ENCODE results near the gene TMEM106C.

Gene TMEM106C

DNA sequence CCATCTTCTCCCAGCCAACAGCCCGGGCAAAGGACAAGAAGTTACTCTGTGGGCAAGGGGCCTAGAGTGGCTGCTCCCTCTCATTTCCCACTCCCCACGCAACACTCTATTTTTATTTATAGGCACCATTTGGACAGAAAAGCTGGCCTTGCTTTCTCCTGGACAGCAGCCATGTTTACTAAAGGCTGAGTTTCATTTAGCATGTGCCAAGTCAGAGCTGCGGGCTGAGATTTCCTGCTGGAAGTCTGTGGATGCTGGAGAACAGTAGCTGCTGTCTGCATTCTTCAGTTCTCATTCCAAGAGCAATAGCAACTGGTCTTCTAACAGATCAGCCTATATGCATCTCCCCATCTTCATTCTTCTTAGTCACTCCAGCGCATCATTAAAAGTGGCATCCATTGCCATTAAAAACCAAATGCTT, 32.6 kb downstream of the TMEM106C start:
- no peak for DNase-seq (ENCODE audit: low read depth)

DNA sequence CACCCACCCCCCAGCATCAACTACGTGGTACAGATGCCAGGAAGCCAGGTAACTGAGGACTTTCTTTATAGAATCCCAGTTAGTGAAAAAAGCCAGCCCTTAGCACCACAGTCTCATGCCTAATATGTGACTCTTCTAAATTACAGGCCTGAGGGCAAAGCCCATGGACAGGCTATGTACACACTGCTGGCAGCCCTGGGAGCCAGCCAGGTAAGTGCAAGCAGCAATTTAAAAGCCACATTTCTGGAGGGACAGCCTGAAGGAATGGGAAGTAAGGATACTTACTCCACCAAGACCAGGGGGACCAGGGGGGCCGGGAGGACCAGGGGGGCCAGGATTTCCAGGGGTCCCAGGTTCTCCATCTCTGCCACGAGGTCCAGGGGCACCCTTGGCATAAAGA, 33.9 kb downstream of the TMEM106C start:
- no peak for DNase-seq (ENCODE audit: low read depth)

DNA sequence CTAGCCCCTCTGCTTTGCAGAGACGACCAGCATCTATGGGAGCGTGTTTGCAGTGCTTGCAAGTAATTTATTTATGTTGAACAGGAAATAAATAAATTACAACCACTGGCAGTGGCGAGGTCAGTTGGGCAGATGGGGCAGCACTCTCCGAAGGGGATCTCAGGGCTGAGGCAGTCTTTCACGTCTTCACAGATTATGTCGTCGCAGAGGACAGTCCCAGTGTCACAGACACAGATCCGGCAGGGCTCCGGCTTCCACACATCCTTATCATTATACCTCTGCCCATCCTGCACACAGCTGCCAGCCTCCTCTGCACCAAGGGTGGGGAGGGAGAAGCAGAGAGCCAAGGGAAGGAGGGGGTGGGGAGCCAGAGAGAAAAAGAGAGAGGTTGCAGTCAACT, 36.4 kb downstream of the TMEM106C start:
- DNase-seq (ENCODE audit: low read depth) = no peak

DNA sequence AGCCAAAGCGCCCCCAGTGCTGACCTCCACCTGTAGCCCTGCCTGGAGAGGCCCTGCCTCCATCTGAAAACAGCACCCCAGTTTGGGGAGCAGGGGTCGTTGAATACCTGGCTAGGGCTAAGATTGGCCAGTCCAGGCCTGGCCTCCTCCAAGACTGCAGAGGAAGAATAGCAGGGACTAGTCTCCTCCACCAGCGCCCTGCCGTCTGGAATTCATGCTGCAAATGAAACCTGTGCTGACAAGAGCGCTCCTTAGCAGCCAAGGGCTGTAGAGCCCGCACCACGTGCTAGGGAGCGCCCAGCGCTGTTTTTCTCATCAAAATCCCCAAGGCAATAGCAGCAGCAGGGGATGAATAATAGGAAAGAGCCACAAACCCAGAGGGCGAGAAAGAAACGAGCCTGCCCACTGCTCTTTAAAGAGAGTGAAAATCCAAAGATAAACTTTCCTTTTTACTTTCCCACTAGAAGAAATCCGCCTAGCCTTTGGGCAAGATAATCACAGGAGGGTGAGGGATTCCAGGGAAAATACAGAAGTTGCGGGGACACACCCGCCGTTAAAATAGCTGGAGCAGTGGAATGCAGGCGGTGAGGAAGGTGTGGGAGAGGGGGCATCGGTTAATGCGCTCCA, 37.6 kb downstream of the TMEM106C start:
- DNase-seq (ENCODE audit: low read depth) = no peak

GRCh38 chr12:48001505-48002413, 38.4 kb downstream of the TMEM106C start:
- no peak for DNase-seq (ENCODE audit: low read depth)

DNA sequence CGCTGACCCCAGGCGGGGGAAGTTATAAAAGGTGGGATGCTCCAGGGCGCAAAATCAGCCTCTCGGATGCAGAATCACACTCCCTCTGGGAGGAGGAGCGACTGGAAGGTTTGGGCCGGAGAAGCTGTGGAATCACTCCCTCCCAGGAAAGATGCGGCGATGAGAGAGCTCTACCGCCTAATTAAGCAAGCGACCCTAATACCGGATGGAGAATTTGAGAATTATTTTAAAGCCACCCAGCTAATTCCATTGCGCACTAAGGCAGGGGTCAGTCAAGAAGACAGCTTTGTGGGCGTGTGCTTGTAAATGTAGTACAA, 39.0 kb downstream of the TMEM106C start:
- DNase-seq (ENCODE audit: low read depth) = no peak

GRCh38 chr12:48002773-48003218, 39.4 kb downstream of the TMEM106C start:
- DNase-seq (ENCODE audit: low read depth) = no peak

- DNase-seq (ENCODE audit: low read depth) = no peak
These were observed 40.0 kb downstream of the TMEM106C start for GRCh38 chr12:48003226-48004052.

DNA sequence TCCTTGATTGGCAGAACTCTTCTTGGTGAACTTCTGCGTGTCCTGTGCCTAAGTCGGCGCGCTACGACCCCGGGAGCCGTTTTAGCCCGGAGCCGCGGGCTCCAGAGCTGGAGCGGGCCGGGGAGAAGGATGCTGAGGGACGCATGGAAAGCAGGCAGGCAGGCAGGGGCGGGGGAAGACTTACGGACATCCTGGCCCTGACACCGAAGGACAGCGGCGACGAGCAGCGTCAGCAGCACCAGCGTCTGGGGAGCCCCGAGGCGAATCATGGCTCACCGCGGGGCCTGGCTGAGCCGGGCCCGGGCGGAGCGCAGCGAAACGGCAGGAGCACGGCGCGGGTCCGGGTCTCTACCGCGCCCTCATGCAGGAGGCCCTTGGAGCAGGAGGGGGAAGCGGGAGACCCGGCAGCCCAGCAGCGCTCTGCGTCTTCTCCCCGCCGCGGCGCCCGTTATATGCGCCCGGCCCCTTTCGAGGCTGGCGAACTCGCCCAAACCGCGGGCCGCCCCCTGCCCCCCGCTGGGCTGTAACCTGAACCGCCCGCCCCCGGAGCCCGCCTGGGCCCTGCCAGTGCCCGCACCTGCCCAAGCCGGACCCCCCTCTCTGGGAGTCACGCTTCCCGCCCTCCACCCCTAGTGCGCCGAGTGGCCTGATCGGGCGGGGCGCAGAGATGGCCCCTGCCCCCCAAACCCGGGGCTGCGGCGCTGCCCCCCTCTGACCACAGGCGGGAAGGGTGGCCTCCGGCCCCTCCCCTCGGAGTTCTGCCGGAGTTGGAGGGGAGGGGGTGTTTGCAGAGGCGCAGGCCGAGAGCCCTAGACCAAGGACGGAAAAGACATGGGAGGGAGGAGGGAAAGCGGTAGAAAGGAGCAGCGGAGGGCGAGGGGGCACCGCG, 40.9 kb downstream of the TMEM106C start, which contains the start of gene COL2A1:
COL2A1 (minus strand) TSS at position 424 of the 889 bp plus-strand sequence; CDS start at position 269, 155 bp downstream.
- DNase-seq (ENCODE audit: low read depth) = no peak

DNA sequence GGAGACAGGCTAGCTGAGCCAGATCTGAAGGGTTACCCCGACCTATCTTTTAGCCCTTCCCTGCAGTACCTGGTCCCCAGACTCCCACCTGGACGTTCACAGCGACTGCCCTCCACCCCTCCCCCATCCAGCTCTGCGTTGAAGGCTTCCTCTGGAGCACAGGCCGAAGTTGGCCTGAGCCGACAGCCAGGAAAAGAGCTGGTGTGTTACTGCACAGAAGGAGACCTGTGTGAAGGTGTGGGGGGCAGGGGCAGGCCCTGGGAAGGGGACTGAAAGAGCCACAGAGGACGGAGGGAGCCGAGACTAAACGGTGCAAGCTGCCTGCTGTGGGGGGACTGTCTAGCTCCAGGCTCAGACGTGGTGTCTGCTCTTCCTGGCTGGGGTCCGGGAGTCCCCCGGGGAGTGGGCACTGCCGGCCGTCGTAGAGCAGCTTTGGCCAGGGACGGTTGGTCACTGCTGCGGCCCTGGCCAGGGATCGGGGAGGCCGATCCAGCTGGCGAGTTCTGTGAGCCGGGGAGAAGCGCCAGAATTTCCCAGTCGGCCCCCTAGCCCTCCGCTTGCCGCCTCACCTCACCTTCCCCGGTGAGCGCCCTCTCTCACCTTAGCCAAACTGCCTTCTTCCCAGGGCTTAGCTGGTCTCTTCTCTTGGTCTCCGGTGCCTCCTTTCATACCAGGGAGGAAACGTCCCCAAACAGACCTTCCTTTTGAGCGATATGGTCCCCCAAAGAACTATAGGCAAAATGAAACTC, 41.8 kb downstream of the TMEM106C start:
- no peak for DNase-seq (ENCODE audit: low read depth)

DNA sequence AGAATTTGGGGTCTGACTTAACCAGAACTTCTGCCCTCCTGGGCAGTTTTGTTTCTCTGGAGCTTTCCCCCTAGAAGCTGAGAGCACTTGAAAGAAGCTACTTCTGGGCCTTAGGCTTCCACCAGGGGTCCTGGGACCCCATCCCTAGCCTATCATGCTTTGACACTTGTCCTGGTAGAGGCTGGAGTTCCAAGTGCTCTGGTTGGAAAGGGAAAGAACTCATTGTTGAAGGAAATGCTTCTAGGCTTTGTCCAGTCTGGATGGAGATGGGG, 42.3 kb downstream of the TMEM106C start:
- no peak for DNase-seq (ENCODE audit: low read depth)

- no peak for DNase-seq (ENCODE audit: low read depth)
These were observed 43.8 kb downstream of the TMEM106C start for GRCh38 chr12:48007206-48007605.

DNA sequence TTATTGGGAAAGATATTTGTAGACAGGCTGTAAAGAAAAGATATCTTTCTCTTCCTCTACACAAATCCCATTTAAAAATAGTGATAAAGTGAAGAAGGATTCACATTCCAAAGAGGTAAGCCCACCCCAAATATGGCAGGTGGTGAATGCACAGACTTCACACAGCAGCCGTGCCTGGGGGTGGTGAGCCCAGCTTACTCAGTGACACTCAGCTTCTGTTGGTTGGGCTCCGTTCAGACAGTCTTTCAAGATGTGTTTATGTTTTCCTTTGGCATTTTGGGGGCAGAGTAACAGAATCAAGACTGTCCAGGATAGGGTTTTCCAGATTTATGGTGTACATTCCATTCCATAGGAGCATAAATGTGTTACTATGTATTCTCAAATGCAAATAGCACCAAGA, 45.0 kb downstream of the TMEM106C start:
- DNase-seq (ENCODE audit: low read depth) = no peak

DNA sequence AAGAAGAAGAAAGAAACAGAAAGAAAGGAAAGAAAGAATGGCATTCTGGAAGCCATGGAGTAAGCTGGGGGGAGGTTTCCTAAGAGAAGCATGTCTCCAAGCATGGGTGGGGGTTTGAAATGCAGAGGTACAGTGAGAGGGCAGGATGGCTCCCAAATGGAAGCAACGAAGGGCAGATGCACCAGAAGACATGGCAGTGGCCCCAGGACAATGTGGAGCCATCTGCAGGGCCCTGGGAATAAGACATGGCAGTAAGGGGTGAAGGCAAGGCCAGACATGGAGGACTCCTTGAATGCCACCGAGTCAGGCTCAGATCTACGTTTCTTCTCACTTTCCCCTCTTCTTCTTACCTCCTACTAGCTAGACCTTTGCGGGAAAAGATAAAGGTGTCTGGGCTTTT, 45.6 kb downstream of the TMEM106C start:
- no peak for DNase-seq (ENCODE audit: low read depth)

DNA sequence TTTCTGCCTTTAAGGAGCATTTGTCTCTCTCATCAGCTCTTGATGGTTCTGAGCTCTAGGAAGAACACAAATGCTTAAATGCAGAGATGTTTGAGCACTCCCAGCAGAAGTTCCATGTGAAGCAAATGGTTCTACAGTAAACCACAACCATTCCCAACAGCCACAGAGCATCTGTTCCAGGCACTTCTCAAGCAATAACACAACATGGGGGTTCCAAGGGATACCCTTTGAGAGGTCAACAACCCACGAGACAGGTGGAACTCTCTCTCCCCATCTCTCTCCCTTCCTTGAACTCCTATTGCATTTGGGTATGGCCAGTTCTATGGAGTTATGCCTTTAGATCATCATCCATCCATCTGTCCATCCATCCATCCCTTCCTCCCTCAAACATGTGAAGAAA, 46.1 kb downstream of the TMEM106C start:
- DNase-seq (ENCODE audit: low read depth) = no peak

GRCh38 chr12:48010366-48010970, 47.1 kb downstream of the TMEM106C start:
- no peak for DNase-seq (ENCODE audit: low read depth)

- DNase-seq (ENCODE audit: low read depth) = no peak
These were observed 48.7 kb downstream of the TMEM106C start for GRCh38 chr12:48012070-48012469.

DNA sequence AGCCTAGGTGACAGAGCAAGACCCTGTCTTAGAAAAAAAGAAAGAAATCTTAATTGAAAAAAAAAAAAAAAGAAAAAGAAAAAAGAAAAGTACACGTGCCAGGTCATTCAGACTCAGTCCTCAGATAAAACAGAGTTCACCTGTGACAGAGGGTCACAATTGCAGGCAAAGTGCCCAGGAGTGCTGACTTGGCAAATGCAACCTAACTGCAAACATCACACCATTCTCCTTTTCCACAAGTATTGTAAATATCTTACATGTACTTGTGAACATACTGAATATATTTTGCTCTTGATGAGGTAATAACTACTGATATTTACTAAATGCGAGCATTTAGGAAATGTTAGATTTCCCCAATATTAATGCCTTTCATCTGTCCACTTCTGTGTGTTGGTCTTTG, 49.9 kb downstream of the TMEM106C start:
- no peak for DNase-seq (ENCODE audit: low read depth)

DNA sequence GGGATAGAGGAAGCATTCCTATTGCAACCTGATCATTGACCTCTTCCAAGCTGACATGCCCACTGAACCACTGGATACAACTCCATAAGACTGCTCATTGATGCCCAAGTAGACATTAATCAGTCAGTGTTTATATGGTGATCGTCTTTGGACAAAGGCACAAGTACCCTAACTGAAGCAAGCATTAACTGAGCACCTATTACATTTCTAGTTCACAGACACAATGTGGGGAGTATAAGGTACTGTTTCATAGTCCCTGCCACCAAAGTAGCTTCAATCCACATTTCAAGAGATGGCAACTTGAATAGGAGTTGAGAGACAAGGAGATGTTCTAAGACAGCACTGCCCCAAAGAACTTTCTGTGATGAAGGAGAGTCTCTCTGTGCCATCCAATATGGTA, 51.7 kb downstream of the TMEM106C start:
- DNase-seq (ENCODE audit: low read depth) = no peak

GRCh38 chr12:48015954-48016353, 52.6 kb downstream of the TMEM106C start:
- DNase-seq (ENCODE audit: low read depth) = no peak

All from stimulated activated CD8-positive, alpha-beta memory T cell treated with anti-CD3 and anti-CD28 coated beads, Interleukin-15, amount 100 ng/mL, for 24 hours (primary cell).